ENCODE results near the gene ALDH7A1.

DNA sequence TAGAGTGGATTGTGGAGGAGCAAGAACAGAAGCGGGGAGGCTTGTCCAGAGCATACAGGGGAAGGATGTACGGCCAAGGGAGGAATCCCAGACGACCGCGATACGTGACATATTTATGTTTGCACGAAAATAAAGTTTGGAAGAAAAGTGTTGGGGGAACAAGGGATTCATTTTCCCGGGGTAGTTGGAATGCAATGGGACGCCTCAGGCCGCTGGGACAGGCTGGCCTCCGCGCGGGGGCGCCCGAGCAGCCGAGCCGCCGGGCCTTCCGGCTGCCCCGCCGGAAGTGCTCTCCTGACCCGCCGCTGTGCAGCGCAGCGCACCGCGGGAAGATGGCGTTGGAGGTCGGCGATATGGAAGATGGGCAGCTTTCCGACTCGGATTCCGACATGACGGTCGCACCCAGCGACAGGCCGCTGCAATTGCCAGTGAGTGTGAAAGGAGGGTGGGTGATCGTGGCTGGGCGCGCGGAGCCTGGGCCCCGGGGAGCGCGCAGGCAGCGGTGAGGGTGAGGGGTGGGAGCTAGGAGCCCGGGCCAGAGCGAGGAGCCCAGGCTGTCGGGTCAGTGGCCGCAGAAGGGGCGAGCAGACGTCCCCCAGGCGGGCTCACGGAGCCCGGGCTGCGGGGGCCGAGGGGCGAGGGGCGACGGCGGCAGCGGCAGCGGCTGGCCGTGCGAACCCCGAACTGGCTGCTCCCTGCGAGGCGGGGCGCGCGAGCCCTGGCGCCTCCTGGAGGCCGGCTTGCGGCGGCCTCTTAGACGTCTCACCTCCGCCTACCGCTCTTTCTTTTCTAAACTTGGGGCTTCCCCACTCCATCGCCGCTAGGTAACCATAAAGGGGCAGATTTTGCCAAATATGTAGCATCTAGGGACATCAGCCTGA is 5.9 kb upstream of the ALDH7A1 start, which contains the start of gene PHAX:
- TF ChIP-seq, protein P1, sequence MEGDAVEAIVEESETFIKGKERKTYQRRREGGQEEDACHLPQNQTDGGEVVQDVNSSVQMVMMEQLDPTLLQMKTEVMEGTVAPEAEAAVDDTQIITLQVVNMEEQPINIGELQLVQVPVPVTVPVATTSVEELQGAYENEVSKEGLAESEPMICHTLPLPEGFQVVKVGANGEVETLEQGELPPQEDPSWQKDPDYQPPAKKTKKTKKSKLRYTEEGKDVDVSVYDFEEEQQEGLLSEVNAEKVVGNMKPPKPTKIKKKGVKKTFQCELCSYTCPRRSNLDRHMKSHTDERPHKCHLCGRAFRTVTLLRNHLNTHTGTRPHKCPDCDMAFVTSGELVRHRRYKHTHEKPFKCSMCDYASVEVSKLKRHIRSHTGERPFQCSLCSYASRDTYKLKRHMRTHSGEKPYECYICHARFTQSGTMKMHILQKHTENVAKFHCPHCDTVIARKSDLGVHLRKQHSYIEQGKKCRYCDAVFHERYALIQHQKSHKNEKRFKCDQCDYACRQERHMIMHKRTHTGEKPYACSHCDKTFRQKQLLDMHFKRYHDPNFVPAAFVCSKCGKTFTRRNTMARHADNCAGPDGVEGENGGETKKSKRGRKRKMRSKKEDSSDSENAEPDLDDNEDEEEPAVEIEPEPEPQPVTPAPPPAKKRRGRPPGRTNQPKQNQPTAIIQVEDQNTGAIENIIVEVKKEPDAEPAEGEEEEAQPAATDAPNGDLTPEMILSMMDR (IDR thresholded peaks at IDR 0.05): peak; percentile 24; the same call in 1 of the 2 replicates
- TF ChIP-seq NFE2L1 (CRISPR knock-in tag; IDR thresholded peaks at IDR 0.05) (0 out of 2 replicates have a peak, but pooled peaks have one; percentile 30), SP1 (CRISPR knock-in tag; conservative IDR thresholded peaks at IDR 0.05) (peak; percentile 67), JUN (CRISPR knock-in tag; IDR thresholded peaks at IDR 0.05) (peak; percentile 86; the same call in 1 of the 2 replicates)

Measured in WTC11 (cell line).